HG03175 (cell line): ENCODE data around the gene GJE1.
"Not testable (repeated sequence)": the region's sequence is repeated elsewhere in the genome, so short reads cannot be mapped to it uniquely, and the experiment has no call there.

Experiments used
- ATAC-seq: cut with Tn5 transposase; IDR thresholded peaks from one replicate; pipeline ENCODE4 v1.9.1; 2021; ENCODE audit warnings: mild to moderate bottlenecking, moderate library complexity; ENCODE audit not compliant: unreplicated experiment

GJE1 gene

GRCh38 chr6:142132625-142133024 lies at the start of gene GJE1:
TSS of gene GJE1 (plus strand) at chr6:142132925. CDS start at chr6:142133159, 234 bp downstream.
- no peak for ATAC-seq

DNA sequence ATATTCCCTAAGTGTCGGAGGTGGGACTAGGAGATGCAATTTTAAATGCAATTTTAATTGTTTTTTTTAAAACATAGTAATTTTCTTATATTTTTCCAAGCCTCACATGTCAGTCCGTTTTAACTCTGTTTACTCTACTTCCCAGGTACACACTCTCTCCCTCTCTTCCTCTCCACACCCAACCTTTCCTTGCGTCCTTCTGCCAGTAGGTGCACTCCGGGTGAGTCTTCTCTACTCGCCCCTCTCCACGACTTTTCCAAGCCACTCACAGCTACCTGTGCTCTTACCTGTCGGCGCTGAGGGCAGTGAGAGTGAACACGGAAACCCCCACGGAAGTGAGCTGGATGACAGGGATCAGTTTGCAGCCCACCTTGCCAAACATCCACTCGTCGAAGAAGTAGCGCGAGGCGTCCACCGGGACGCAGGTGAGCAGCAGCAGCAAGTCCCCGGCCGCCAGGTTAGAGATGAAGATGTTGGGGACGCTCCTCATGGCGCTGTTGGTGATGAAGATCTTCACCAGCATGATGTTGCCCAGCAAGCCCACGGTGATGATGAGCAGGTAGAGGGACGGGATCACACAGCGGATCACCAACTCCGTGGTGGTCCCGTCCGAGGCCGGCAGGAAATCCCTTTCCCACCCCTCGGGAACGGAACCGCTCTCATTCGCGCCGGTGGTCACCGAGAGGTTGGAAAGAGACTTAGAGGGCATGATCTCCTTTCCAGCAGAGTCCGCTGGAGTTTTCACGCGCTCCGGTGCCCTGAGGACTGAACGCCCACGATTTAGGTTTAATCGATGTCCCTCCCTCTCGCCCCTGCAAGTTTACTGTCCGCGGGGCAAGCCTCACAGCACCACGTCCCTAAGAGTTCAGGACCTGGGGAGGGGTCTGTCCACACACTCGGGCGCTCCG lies 44.5 kb upstream of the GJE1 start:
- no peak for ATAC-seq

DNA sequence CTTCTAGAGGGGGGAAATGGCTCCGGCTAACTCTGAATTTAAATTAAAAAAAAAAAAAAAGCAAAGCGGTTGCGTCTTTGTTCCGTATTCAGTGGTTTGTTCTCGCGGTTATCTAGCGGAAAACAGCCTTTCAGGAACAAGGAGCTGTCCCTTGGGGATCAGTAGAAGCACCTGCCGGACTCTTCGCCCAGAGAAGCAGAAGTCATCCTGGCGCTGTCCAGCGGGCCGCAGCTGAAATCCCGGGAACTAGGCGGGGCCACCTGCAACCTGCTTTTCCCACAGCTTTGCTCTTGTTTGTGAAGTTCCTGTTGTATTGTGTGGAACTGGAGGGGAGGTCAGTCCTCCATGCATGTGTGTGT lies 43.9 kb upstream of the GJE1 start:
- no peak for ATAC-seq

DNA sequence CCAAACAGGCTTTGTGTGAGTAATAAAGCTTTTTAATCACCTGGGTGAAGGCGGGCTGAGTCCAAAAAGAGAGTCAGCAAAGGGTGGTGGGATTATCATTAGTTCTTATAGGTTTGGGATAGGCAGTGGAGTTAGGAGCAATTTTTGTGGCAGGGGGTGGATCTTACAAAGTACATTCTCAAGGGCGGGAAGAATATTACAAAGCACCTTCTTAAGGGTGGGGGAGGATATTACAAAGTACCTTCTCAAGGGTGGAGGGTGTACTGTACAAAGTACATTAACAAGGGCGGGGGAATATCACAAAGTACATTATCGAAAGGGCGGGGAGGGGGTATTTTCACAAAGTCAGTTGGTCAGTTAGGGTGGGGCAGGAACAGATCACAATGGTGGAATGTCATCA lies 27.9 kb upstream of the GJE1 start:
- ATAC-seq = not testable (repeated sequence)

DNA sequence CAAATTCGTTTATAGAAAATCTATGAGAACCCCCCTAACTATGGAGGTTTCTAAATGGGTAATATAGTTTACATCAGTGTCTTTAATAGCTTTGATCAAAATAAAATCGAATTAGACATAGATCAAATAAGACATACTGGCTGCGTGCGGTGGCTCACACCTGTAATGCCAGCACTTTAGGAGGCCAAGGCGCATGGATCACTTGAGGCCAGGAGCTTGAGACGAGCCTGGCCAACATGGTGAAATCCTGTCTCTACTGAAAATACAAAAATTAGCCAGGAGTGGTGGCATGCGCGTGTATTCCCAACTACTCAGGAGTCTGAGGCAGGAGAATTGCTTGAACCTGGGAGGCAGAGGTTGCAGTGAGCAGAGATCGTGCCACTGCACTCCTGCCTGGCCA lies 21.9 kb upstream of the GJE1 start:
- ATAC-seq = not testable (repeated sequence)

GRCh38 chr6:142112451-142113061 lies 20.2 kb upstream of the GJE1 start:
- ATAC-seq = peak; percentile 69

- ATAC-seq = no peak
Measured at GRCh38 chr6:142117366-142117765, 15.4 kb upstream of the GJE1 start.

- no peak for ATAC-seq
Measured at GRCh38 chr6:142118328-142118727, 14.4 kb upstream of the GJE1 start.

GRCh38 chr6:142118925-142119324 lies 13.8 kb upstream of the GJE1 start:
- ATAC-seq = no peak

- ATAC-seq = no peak
Measured at GRCh38 chr6:142121342-142121741, 11.4 kb upstream of the GJE1 start.

DNA sequence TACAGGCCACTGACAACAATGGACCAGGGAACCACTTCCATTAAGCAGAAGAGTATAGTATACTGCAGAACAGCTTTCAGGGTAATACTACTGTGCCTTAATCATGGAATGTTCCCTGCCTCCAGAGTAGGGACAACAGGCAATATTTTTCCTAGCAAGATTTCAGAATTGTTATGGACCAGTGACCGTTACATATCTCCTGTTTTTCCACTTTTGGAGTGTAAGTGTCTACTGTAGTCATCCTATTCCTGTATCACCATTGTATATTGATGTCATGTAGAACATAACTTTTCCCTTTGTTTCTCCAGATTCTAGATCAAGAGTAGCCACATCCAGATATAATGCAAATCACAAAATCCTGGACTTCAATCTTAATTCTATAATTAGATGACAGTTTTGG lies 1.9 kb upstream of the GJE1 start:
- ATAC-seq = no peak

- ATAC-seq = no peak
Measured at GRCh38 chr6:142138876-142139275, 6.2 kb downstream of the GJE1 start.

- not testable (repeated sequence) for ATAC-seq
Measured at GRCh38 chr6:142141531-142141930, 8.8 kb downstream of the GJE1 start.

DNA sequence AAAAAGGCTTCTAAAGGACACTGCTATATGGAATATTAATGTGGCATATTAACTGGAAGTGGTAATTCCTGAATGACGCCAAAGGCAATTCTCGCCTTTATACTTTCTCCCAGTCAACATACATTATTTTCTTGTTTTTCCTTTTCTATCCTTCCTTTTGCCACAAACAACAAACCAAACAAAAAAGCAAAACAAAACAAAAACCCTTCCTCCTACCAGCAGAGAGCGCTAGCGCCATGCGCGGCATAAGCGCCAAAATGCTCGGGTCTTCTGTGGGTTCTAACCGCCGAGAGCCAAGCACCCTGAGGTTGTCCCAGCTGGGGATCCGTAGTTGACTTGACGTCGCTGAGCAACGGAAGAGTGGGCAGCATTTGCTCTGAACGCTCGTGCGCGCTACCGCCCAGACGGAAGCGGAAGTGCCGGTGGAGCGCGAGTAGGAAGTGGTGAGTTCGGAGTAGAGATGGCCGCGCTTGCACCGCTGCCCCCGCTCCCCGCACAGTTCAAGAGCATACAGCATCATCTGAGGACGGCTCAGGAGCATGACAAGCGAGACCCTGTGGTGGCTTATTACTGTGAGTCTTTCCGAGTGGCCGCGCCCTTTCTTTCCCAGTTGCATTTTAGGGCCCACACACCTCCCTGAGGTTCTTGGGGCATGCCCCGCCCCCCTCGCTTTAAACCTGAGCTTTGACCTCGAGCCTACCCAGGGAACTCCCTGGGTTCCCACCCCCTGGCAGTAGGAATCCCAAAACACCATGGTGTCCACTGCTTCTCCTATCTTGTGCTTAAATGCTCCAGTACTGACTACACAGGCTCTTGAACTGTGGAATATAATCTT lies 14.3 kb downstream of the GJE1 start, which contains the start of the genes NMBR and VTA1:
Gene NMBR, minus strand, starts transcription at position 295 of the 835 bp plus-strand sequence. CDS start 58,464 bp downstream, outside the sequence.
Gene VTA1, plus strand, starts transcription at position 436 of the 835 bp plus-strand sequence. Its CDS starts 25 bp downstream, at position 461.
- peak; percentile 100 for ATAC-seq

DNA sequence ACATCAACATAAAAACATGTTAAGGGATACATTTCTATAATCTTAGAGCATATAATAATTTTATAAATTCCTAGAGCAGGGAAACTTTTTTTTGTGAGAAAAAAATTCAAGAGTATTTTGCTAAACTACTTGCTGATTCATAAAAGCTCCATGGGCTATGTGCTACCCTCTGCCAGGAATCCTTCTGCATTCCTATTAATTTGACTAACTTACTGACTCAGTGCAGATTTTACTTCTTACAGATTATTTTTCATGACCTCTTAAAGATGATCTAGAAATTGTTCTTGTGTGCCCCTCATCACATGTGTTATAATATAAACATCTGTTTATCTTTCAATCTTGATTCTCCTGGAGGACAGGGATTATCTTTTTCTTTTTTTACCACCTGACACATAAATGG lies 20.0 kb downstream of the GJE1 start:
- ATAC-seq = no peak

DNA sequence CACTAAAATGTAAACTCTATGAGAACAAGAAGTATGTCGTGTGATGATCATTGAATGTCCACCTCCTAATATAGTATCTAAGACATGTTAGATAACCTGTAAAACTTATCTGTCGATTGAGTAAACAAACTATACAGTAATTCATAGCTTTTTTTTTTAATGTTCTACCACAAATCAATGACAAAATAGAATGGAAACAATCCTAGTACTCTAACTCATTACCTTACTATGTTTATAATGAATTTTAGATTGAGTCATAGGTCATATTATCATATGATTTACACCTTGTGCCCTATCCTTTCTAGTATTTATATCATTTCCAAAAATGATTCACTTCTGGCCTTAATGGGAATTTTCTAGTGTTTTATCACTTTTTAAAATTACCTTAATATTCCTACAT lies 20.5 kb downstream of the GJE1 start:
- ATAC-seq = no peak

DNA sequence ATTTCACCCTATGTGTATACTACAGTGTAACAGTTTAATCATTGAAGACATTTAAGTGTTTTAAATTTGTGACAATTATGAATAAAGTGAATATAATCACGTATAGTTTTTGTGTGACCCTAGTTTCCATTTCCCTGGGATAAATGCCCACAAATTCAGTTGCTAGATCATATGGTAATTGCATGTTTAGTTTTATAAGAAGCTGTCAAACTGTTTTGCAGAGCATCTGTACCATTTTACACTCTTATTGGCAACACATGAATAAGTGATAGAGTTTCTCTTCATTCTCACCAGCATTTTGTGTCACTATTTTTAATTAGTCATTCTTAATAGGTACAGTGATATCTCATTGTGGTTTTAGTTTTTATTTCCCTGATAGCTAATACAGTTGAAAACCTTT lies 21.6 kb downstream of the GJE1 start:
- ATAC-seq = no peak

GRCh38 chr6:142155091-142155490 lies 22.4 kb downstream of the GJE1 start:
- no peak for ATAC-seq

DNA sequence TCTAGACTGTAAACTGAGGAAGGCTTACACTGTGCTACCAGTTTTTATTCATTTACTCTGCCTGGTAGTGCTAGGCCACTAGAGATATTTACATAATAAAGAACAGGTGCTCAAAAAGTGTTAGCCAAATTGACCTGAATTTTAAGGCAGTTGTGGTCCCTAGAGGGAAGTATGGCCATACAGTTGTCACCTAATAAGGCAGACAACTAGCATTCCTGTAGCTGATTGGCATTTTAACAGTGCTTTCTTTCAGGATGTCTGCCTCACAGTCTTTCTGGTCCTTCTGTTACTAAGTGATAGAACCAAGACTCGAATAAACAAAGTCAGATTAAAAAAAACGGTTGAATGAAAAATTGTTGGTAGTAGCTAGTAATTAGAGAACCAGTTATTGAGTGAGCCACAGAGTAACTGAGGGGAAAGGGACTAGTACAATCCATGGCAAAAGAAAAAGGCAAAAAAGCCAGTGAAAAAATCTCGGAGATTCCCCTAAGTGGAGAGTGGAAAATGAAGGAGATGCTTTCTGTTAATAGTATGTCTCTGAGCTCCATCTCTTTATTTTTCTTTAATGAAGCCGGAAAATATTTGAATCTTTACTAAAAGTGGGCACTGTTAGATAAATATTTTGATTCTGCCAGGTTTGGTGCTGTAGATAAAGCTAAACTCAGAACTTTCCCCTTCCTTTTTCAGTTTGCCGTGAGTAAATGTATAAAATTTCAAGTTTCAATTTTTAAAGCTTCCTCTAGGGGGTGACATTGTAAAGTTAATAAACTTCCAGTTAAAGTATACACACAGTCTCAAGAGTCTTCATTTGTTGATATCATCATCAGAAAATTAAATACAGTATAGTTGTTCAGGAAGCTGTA lies 23.4 kb downstream of the GJE1 start:
- peak; percentile 60 for ATAC-seq

DNA sequence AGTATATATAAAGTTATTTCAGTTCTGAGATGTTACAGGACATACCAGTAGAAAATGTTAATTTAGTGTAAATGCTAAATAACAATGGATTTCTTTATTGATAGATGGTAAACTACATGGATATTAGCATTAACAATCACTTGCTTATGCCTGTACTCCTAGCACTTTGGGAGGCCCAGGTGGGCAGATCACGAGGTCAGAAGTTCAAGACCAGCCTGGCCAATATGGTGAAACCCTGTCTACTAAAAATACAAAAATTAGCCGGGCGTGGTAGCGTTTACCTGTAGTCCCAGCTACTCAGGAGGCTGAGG lies 24.0 kb downstream of the GJE1 start:
- ATAC-seq = not testable (repeated sequence)
